Esophagus muscularis mucosa (tissue), 2 donors: ENCODE data around the gene ADGRB3.
"Not testable (repeated sequence)": the region's sequence is repeated elsewhere in the genome, so short reads cannot be mapped to it uniquely, and the experiment has no call there.

Source experiments
- EP300 ChIP-seq: sonication (generic); formaldehyde crosslinking; IDR thresholded peaks from one replicate; pipeline ENCODE4 v1.6.1; 2017; ENCODE audit warnings: antibody characterized with exemption
- POLR2A ChIP-seq: fragments of 450-650 bp; IDR thresholded peaks from one replicate; pipeline ENCODE4 v1.6.1; 2017; ENCODE audit warnings: antibody characterized with exemption, moderate library complexity, mild to moderate bottlenecking, low read depth

DNA sequence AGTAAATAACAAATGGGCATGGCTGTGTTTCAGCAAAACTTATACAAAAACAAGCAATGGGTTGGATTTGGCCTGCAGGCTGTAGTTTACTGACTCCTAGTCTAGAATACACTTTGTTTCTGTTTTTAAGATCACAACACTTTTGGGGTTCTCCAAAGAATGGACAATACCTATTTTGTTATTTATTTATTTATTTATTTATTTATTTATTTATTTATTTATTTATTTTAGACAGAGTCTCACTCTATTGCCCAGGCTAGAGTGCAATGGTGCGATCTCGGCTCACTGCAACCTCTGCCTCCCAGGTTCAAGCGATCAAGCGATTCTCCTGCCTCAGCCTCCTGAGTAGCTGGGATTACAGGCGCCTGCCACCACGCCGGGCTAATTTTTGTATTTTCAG lies 346.6 kb downstream of the ADGRB3 start:
- TF ChIP-seq POLR2A, EP300: not testable (repeated sequence)
